Activated naive CD4-positive, alpha-beta T cell (primary cell): ENCODE measurements around the gene COA7.

Source experiments
- DNase-seq, 4 experiments: peaks; one replicate each; lab custom pipeline; 2025; lab: John Stamatoyannopoulos, UW

COA7 gene

DNA sequence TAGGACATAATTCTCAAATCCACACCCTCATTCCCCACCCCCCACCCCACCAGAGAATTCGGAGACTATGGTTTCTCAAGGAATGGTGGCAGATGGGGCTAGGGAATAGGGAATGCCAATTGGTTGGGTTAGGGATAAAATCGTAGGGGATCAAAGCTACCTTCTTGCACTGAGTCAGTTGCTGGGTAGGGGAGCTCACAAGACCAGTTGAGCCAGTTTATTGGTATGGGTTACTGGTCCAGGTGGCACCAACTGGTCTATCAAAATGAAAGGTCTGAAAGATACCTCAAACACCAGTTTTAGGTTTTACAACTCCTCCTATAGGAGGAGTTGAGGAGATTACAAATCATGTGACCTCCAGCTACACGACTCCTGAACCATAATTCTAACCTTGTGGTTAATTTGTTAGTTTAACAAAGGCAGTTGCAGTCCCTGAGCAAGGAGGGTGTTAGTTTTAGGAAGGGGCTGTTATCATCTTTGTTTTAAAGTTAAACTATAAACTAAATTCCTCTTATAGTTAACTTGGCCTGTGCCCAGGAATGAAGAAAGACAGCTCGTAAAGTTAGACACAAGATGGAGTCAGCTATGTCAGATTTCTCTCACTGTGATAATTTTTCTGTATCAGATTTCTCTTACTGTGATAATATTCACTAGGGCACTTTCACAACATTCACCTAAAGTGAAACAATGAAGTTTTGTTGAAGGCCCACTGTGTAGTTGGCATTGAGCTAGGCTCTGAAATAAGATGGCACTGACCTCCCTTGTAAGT lies 62.6 kb downstream of the COA7 start:
- DNase-seq: no peak
